Neural cell (in vitro differentiated cells): Measurements from ENCODE around the gene KHDRBS2.

Experiments used
- CTCF ChIP-seq: fragments of 450-650 bp; IDR thresholded peaks from 2 replicates; pipeline ENCODE4 v1.5.1; 2014; ENCODE audit warnings: antibody characterized with exemption, mild to moderate bottlenecking, moderate library complexity; ENCODE audit not compliant: poor library complexity, severe bottlenecking
- EZH2 ChIP-seq: fragments of 200-600, 300-800 bp; shearing (Covaris generic), sonication (generic); IDR thresholded peaks from 2 replicates; pipeline ENCODE4 v1.6.1; 2014; ENCODE audit warnings: antibody characterized with exemption, low read length, borderline replicate concordance, mild to moderate bottlenecking; ENCODE audit not compliant: insufficient read depth, poor library complexity, severe bottlenecking
- POLR2AphosphoS5 ChIP-seq: IDR thresholded peaks from 2 replicates; pipeline ENCODE4 v1.6.1; 2012
- RAD21 ChIP-seq: fragments of 450-650 bp; conservative IDR thresholded peaks from 2 replicates; pipeline ENCODE4 v1.6.1; 2014; ENCODE audit warnings: antibody characterized with exemption, mild to moderate bottlenecking, moderate library complexity
- REST ChIP-seq: IDR thresholded peaks from 2 replicates; pipeline ENCODE4 v1.6.1; 2012; ENCODE audit warnings: borderline replicate concordance
- TAF1 ChIP-seq: IDR thresholded peaks from 2 replicates; pipeline ENCODE4 v1.6.1; 2012; ENCODE audit warnings: low read depth

- no peak for TF ChIP-seq EZH2
- TF ChIP-seq RAD21 = no peak
- no peak for TF ChIP-seq CTCF
- no peak for TF ChIP-seq TAF1
- no peak for TF ChIP-seq POLR2AphosphoS5
- TF ChIP-seq REST = no peak
Observed at GRCh38 chr6:61787998-61788397, 498.0 kb downstream of the KHDRBS2 start.
